NCI-H2227 treated with DMSO at 0.1 percent for 48 hours (cell line): ENCODE measurements around the gene PITX2.
"Not testable (repeated sequence)": the region's sequence is repeated elsewhere in the genome, so short reads cannot be mapped to it uniquely, and the experiment has no call there.

Experiments used
- DNase-seq: peaks from one replicate; lab custom pipeline; 2025; lab: John Stamatoyannopoulos, UW

PITX2 gene

GRCh38 chr4:110610940-110611831 lies 11.7 kb downstream of the PITX2 start:
- no peak for DNase-seq

DNA sequence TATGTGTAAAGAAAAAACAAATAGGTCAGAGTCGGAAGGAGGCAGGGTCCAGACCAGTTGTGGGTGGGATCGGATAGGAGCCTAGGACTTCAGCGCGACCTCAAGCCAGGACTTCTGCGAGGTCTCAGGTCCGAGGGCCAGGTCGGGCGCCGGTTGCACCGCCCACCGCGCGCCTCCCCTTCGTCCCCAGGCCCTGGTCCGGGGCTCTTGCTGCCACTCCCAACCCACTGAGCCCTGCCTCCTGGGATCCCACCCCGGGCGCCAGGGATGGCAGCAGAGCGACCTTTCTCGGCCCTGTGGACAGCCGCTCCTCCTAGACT lies 12.3 kb downstream of the PITX2 start:
- no peak for DNase-seq

DNA sequence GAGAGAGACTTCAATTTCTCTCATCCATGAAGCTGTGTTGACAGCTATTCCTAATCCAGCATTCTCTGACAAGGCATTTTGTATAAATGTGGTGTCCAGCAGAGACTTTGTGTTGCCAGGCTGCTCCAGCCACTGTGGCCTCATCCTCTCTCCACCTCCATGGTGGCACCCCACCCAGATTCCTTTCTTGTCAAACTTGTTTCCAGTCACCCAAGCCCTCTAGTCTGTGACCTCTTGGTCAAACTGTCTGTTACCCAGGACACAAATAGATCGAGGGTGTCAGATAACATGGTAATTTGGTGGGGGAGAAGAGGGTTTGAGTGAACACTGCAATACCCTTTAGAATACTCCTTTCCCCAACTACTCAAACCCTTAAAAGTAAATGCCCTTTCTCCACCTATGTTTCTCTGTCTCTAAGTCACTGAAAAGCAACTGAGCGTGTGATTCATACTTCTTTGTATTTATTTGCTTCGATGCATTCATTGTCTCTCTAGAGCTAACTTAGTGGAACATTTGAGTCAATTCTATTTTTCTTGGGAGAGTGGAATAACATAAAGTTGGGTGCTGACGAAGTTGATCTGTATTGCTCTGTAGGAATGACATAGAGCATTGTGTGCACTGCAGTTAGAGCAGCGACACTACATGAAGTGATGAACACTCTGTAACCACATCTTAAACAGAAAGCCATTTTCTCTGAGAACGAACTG lies 13.7 kb downstream of the PITX2 start:
- no peak for DNase-seq

DNA sequence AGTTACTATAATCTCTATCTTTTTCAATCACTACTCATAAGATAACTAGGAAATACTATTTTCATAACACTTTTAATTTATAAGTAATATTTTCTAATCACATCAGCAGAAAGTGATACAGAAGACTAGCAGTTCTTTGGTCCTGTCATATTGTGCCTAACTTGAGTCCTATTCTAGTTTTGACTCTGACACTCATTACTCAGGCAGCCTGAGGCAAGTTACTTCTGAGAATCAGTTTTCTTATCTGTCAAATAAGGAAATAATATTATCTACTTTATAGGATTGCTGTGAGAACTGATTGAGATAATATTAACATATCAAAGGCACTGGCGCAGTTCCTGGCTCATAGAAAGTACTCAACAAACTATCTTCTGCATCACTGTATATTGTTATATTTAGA lies 17.8 kb downstream of the PITX2 start:
- no peak for DNase-seq

DNA sequence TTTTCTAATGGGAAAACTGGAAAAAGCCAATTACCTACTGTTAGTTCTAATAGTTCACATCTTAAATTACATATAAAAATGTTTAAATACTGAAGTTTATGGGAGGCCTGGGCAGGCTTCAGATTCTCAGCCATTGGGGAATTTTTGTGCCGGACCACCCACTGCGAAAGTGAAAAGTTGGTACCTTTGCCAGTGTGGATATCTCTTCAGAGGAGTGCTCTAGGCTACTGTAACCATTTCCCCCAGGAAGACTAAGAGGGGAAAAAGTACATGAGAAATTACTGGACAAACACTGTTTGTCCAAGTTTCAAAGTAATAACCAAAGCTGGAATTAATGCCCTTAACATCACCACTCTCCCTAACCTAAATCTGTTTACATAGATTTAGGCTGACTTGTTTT lies 20.8 kb downstream of the PITX2 start:
- DNase-seq = no peak

GRCh38 chr4:110597582-110597981 lies 25.3 kb downstream of the PITX2 start:
- no peak for DNase-seq

DNA sequence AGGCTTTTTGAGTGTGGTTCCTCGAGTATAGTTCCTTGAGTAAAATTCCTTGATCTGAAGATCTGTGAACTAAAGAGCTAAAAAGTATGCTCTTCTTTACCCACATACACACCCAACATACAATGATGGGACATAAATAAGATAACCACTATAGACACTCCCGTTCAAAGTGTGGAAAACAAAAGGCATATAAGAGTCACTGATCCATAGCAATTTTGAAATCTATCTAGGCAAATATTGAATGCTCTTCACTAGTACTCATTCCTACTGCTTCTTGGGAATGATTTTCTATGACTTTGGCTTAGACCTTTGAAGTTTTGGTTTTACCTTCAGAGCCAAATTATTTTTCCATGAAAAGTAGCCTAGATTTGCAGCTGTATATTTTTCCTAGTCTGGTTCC lies 26.4 kb downstream of the PITX2 start:
- no peak for DNase-seq

GRCh38 chr4:110595583-110595982 lies 27.3 kb downstream of the PITX2 start:
- DNase-seq = no peak

GRCh38 chr4:110589297-110589696 lies 33.6 kb downstream of the PITX2 start:
- no peak for DNase-seq

GRCh38 chr4:110587666-110588285 lies 35.1 kb downstream of the PITX2 start:
- DNase-seq = no peak

DNA sequence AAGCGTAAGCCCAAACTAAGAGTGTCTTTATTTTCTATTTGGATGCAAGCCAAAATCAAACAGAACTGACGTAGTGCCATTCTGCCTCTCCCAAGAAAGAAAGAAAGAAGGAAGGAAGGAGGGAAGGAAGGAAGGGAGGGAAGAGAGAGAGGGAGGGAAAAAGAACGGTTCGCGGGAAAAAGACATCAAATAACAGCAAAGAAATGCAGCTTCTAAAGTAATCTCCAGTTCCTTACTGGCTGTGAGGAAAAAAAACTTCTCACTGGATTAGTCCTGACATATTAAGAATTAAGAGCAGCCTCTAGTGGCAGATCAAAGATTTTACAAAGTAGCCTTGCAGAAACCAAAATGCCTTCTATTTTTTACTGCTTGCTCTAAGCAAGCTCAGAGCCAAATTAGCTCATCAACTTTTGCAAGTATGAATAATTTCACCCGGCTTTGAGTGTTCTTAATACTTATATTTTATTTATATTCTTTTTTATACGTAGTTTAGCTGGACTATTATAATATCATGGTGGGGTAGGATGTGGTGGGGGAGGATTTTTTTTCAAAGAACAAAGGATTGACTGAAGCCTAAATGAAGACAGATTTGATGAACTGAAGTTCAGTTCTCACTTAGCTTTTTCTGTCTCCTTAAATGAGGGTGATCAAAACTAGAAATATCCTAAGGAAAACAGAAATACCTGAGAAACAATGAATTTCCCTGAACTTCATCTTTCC lies 36.6 kb downstream of the PITX2 start:
- no peak for DNase-seq

DNA sequence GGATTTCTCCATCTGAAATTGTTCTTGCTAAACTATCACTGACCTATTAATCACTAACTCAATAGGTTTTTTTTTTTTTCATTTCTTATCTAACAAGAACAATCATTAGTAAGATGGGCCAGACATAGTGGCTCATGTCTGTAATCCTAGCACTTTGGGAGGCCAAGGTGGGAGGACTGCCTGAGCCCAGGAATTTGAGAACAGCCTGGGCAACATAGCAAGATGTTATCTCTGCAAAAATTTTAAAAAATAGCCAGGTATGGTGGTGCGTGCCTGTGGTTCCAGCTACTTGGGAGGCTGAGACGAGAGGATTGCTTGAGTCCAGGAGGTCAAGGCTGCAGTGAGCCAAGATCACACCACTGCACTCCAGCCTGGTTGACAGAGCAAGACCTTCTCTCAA lies 46.2 kb downstream of the PITX2 start:
- DNase-seq = not testable (repeated sequence)
